K562 (cell line): ENCODE data around the gene EEFSEC. TPM values are rescaled to one million over a fixed set of nuclear protein-coding genes. Genes with fewer than 3 reads are reported as not detected.

Experiments used
- ATAC-seq: fragments of 200-7000 bp; cut with Tn5 transposase; 3 replicates; pipeline ENCODE4 v1.9.1; 2020; ENCODE audit warnings: moderate library complexity
- BruUV-seq: library from RNA; stranded (reverse); fragments of 400-500 nt; replicated peaks from 2 replicates; lab custom pipeline; 2021; lab: Mats Ljungman, UMichigan
- CTCF ChIA-PET: fragments of 300-600 bp; formaldehyde crosslinking; extraction: SDS; loops from one replicate; lab custom pipeline; 2021; ENCODE audit warnings: low intra/inter-chr PET ratio; lab: Yijun Ruan, JAX
- POLR2A ChIA-PET: fragments of 300-600, 350-650 bp; sonication (Branson Sonifier 250); formaldehyde crosslinking; extraction: SDS; loops from one replicate; lab custom pipeline; 2021; ENCODE audit warnings: antibody characterized with exemption, inconsistent platforms; lab: Yijun Ruan, JAX
- DNase-seq, 4 experiments: peaks; one replicate each; pipeline versions ENCODE4 v3.0.0 to v3.0.0-alpha.2; 2011 to 2018; ENCODE audit warnings: low spot score in 3 of 4, mixed read lengths in 3 of 4; ENCODE audit errors: extremely low read depth in 1 of 4
- FAIRE-seq: peaks from 2 replicates; lab custom pipeline; 2011; peaks lifted over from hg19 to GRCh38; lab: Jason Lieb, UNC
- H2AFZ ChIP-seq: 2 replicates; pipeline ENCODE4 v1.6.0; 2011; ENCODE audit warnings: low read depth, low read length, control low read depth, inconsistent platforms
- H3K27ac ChIP-seq: fragments of 200-600 bp; 3 replicates; pipeline ENCODE4 v1.8.0; 2011; ENCODE audit warnings: low read depth, mild to moderate bottlenecking, control low read depth, inconsistent platforms, low read length, moderate library complexity, mixed read lengths; ENCODE audit errors: extremely low read depth
- H3K27me3 ChIP-seq, 2 experiments: fragments of 300-600 bp in 1 of 2; 2 replicates in 1 of 2; 3 replicates in 1 of 2; pipeline versions ENCODE4 v1.6.0 to v1.8.0; 2011; ENCODE audit warnings: inconsistent platforms in 2 of 2, low read length in 2 of 2, mild to moderate bottlenecking in 1 of 2, mixed read lengths in 1 of 2, moderate library complexity in 1 of 2; ENCODE audit not compliant: control insufficient read depth in 2 of 2, insufficient read depth in 2 of 2
- H3K36me3 ChIP-seq: fragments of 300-600 bp; 3 replicates; pipeline ENCODE4 v1.8.0; 2011; ENCODE audit warnings: mild to moderate bottlenecking, low read length, inconsistent platforms; ENCODE audit not compliant: control insufficient read depth, insufficient read depth
- H3K4me1 ChIP-seq, 2 experiments: fragments of 200-600 bp in 1 of 2; replicated peaks in 1 of 2; 2 replicates in 1 of 2; 3 replicates in 1 of 2; pipeline versions ENCODE4 v1.5.1 to v1.8.0; 2011; ENCODE audit warnings: inconsistent platforms in 2 of 2, low read length in 2 of 2, mild to moderate bottlenecking in 1 of 2, mixed read lengths in 1 of 2, moderate library complexity in 1 of 2; ENCODE audit not compliant: control insufficient read depth in 2 of 2, insufficient read depth in 2 of 2
- H3K4me2 ChIP-seq: 2 replicates; pipeline ENCODE4 v1.6.1; 2011; ENCODE audit warnings: low read length, control low read depth, inconsistent platforms, mixed read lengths; ENCODE audit not compliant: insufficient read depth
- H3K4me3 ChIP-seq: fragments of 200-600 bp; sonication (generic), shearing (Covaris generic); 2 replicates; pipeline ENCODE4 v1.5.1; 2016; ENCODE audit warnings: control low read depth, inconsistent platforms
- H3K79me2 ChIP-seq: fragments of 200-600 bp; 3 replicates; pipeline ENCODE4 v1.8.0; 2011; ENCODE audit warnings: low read length, inconsistent platforms; ENCODE audit not compliant: control insufficient read depth, insufficient read depth
- H3K9ac ChIP-seq, 2 experiments: 2 replicates each; pipeline versions ENCODE4 v1.6.0 to v1.6.1; 2011; ENCODE audit warnings: low read depth in 2 of 2, low read length in 2 of 2, control low read depth in 1 of 2, inconsistent platforms in 1 of 2, mild to moderate bottlenecking in 1 of 2, mixed read lengths in 1 of 2; ENCODE audit not compliant: insufficient read depth in 1 of 2
- H3K9me1 ChIP-seq: one replicate; pipeline ENCODE4 v1.6.0; 2011; ENCODE audit warnings: inconsistent platforms, mild to moderate bottlenecking, low read length, moderate library complexity; ENCODE audit not compliant: control insufficient read depth, insufficient read depth
- H3K9me3 ChIP-seq: replicated peaks from 2 replicates; pipeline ENCODE4 v1.5.1; 2011; ENCODE audit warnings: low read depth, low read length, inconsistent platforms; ENCODE audit not compliant: control insufficient read depth, insufficient read depth
- H4K20me1 ChIP-seq: replicated peaks from 2 replicates; pipeline ENCODE4 v1.6.1; 2011; ENCODE audit warnings: low read length, inconsistent platforms, mixed read lengths; ENCODE audit not compliant: control insufficient read depth, insufficient read depth
- ELF1 ChIP-seq: fragments of 200-800 bp; sonication (Bioruptor generic); IDR thresholded peaks from 2 replicates; pipeline ENCODE4 v1.6.1; 2016; ENCODE audit warnings: missing genetic modification characterization, missing compliant biosample characterization
- ESRRA ChIP-seq: fragments of 450-650 bp; IDR thresholded peaks from 2 replicates; pipeline ENCODE4 v1.6.1; 2014; ENCODE audit warnings: low read depth, mild to moderate bottlenecking, moderate library complexity, borderline replicate concordance
- KHSRP ChIP-seq: fragments of 450-650 bp; IDR thresholded peaks from 2 replicates; pipeline ENCODE4 v1.6.1; 2017
- MGA ChIP-seq: fragments of 450-650 bp; IDR thresholded peaks from 2 replicates; pipeline ENCODE4 v1.6.1; 2016; ENCODE audit warnings: mild to moderate bottlenecking, moderate library complexity
- RBM25 ChIP-seq: fragments of 200-400 bp; formaldehyde crosslinking; IDR thresholded peaks from 2 replicates; pipeline ENCODE4 v1.6.1; 2018; ENCODE audit warnings: low read length, low read depth, moderate library complexity; ENCODE audit not compliant: severe bottlenecking
- SREBF1 ChIP-seq: fragments of 150-350 bp; IDR thresholded peaks from 2 replicates; pipeline ENCODE4 v1.6.1; 2014; ENCODE audit warnings: antibody characterized with exemption, low read depth, low read length, borderline replicate concordance
- ZNF507 ChIP-seq: conservative IDR thresholded peaks from 2 replicates; pipeline ENCODE4 v1.6.1; 2017; ENCODE audit warnings: missing genetic modification characterization, missing compliant biosample characterization
- WGBS: fragments of 100-300 bp; shearing (Covaris generic); methylation state at CpG from one replicate; pipeline ENCODE4 v1.1.6; 2016; ENCODE audit warnings: low coverage, mixed read lengths; ENCODE audit not compliant: insufficient coverage; ENCODE audit errors: missing lambda C conversion rate; 5-methylcytosine and 5-hydroxymethylcytosine counted together
- in situ Hi-C: fragments of 300-500 bp; cut with MboI; formaldehyde crosslinking; loops from 4 replicates; pipeline ENCODE4 v1.15.0; 2018; ENCODE audit warnings: inconsistent platforms, mixed read lengths
- intact Hi-C: fragments of 100-400 bp; cut with micrococcal nuclease; formaldehyde crosslinking; loops from 2 replicates; pipeline ENCODE4 v1.14.2; 2022
- polyA plus RNA-seq, 8 experiments: library from polyadenylated mRNA; depleted of rRNA in 4 of 8; stranded (reverse) in 5 of 8; unstranded in 3 of 8; fragments of >200 nt; fragmentation: Nextera tagmentation in 2 of 8; fragmentation: Illumina TruSeq in 1 of 8; extraction: Ambion mirVana in 2 of 8; extraction: Trizol in 1 of 8; gene quantifications; 2 replicates each; pipeline versions ENCODE4 v1.2.1 to v1.2.3, GENCODE V29; 2011 to 2014; ENCODE audit warnings: inconsistent platforms in 1 of 8, missing spikeins in 1 of 8
- total RNA-seq, 7 experiments: library from RNA; depleted of rRNA in 6 of 7; stranded (reverse); fragments of >200 nt in 6 of 7; fragmentation: Illumina TruSeq in 2 of 7; extraction: Trizol in 2 of 7; gene quantifications; 2 replicates each; pipeline versions ENCODE4 v1.2.1 to v1.2.3, GENCODE V29; 2011 to 2021; ENCODE audit warnings: low replicate concordance in 1 of 7

The EEFSEC gene
- total and polyA plus RNA-seq, 9 of the 15 experiments (the other 6 are each of a cell fraction or from before 2014, with no cell fraction given): 0.35 to 11.8 (median 7.7) TPM

- Histone ChIP-seq H3K4me1 (0 out of 5 replicates have a peak, but pooled peaks cover 0 to 3% of the 10 kb centered on the region in 2 experiments), H4K20me1 (no peaks in the 10 kb centered on the region), H3K36me3 (no peaks in the 10 kb centered on the region), H3K9me3 (no peaks in the 10 kb centered on the region), H3K27ac (no peak overlapping the region), H3K79me2 (no peaks in the 10 kb centered on the region), H3K9me1 (no peaks in the 10 kb centered on the region), H2AFZ (no peak overlapping the region), H3K4me3 (no peak overlapping the region), H3K27me3 (no peaks in the 10 kb centered on the region), H3K9ac (peak overlapping the region in 1 of 2 experiments; percentile 36; a peak in 1 of 4 replicates), H3K4me2 (no peak overlapping the region)
- CTCF ChIA-PET: no interaction called here
- TF ChIP-seq ZNF507 (tag): no peak
- peak; percentile 31; the same call in 1 of the 2 replicates for TF ChIP-seq ESRRA
- no peak for TF ChIP-seq KHSRP
- no peak for TF ChIP-seq ELF1
- TF ChIP-seq SREBF1: no peak
- TF ChIP-seq MGA: no peak
- TF ChIP-seq RBM25: peak; percentile 28
- DNase-seq: no peak
- 100% methylated on average over 4 of the region's 5 CpGs for WGBS
- in situ Hi-C loops (no loop called here), intact Hi-C loops (loop anchor here (5.0 kb wide), 2 partner anchors 84 to 209 kb away; no protein-coding TSS in a partner anchor)
- ATAC-seq: no peak
- POLR2A ChIA-PET: interaction anchor here (0.5 to 0.8 kb wide), 3 partner anchors 10 to 12 kb away, joined by 3 read pairs; no protein-coding TSS in a partner anchor
- FAIRE-seq: no peak
- no TSS peak for BruUV-seq
These were observed 75.2 kb downstream of the EEFSEC start for GRCh38 chr3:128228366-128228910.
